Right cardiac atrium (tissue), 5 donors: ENCODE measurements around the gene ACBD4. TPM values are rescaled to one million over a fixed set of nuclear protein-coding genes. Genes with fewer than 3 reads are reported as not detected.

Experiments
- ATAC-seq, 2 donors: fragments of 200-7000 bp; cut with Tn5 transposase; one replicate each; pipeline versions ENCODE4 v1.8.0 to v1.9.1; 2020; ENCODE audit warnings: moderate library complexity in 2 of 2, mild to moderate bottlenecking in 1 of 2
- DNase-seq, 3 donors: peaks; one replicate each; pipeline ENCODE4 v3.0.0-alpha.2; 2020
- H3K27ac ChIP-seq: one replicate; pipeline ENCODE4 v1.5.1; 2013; ENCODE audit warnings: mild to moderate bottlenecking, low read length, control low read depth, moderate library complexity
- H3K27me3 ChIP-seq: one replicate; pipeline ENCODE4 v1.6.1; 2013; ENCODE audit not compliant: control insufficient read depth, insufficient read depth
- H3K4me1 ChIP-seq: one replicate; pipeline ENCODE4 v1.6.1; 2013; ENCODE audit warnings: low read length; ENCODE audit not compliant: control insufficient read depth, insufficient read depth
- H3K4me3 ChIP-seq: one replicate; pipeline ENCODE4 v1.5.1; 2013; ENCODE audit warnings: low read length, control low read depth
- H3K9me3 ChIP-seq: one replicate; pipeline ENCODE4 v1.6.1; 2013; ENCODE audit warnings: low read length; ENCODE audit not compliant: control insufficient read depth
- WGBS: extraction: QIAGEN DNeasy Blood & Tissue Kit; methylation state at CpG from one replicate; pipeline ENCODE4 v1.1.7; 2013; 5-methylcytosine and 5-hydroxymethylcytosine counted together
- intact Hi-C, 4 donors: fragments of 100-400 bp; cut with DNase I; formaldehyde crosslinking; loops; one replicate each; pipeline versions ENCODE4 v1.11.0 to v1.14.0; 2022 to 2023
- long read RNA-seq, 4 donors: library from polyadenylated mRNA; unstranded; transcript quantifications; one replicate each; pipeline ENCODE4 v2.0.0, GENCODE V29; 2020 to 2021
- polyA plus RNA-seq: library from polyadenylated mRNA; stranded (reverse); fragments of 200-250 nt; gene quantifications from one replicate; pipeline ENCODE4 v1.2.3, GENCODE V29; 2013
- total RNA-seq, 4 donors: library from RNA; stranded (reverse); fragmentation: NEBNext Ultra II Directional; extraction: Animal tissue kit (Norgen Biotek cat#: 25700); gene quantifications; one replicate each; pipeline ENCODE4 v1.2.1, GENCODE V29; 2021
- donor health status: healthy with polysubstance abuse.
- donor health status: DM: no; HTN: yes; CAD: no.
- donor health status: DM: no; HTN: no; CAD: no.
- donor health status: DM: no; HTN: yes; CAD: no; lungs with severe emphysema.
- donor health status: DM: yes; HTN: yes; CAD: no.

The ACBD4 gene, protein sequence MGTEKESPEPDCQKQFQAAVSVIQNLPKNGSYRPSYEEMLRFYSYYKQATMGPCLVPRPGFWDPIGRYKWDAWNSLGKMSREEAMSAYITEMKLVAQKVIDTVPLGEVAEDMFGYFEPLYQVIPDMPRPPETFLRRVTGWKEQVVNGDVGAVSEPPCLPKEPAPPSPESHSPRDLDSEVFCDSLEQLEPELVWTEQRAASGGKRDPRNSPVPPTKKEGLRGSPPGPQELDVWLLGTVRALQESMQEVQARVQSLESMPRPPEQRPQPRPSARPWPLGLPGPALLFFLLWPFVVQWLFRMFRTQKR
- total RNA-seq (10 to 100 TPM; 11.9 to 14.8 (median 12.6) TPM), polyA plus RNA-seq (12.0 TPM)
- long read RNA-seq, donor 1, partial matches to known transcripts: 5 of 27 reads
- long read RNA-seq, donor 1, other reads (novel, unspliced or antisense): 17 of 27 reads
- long read RNA-seq, donor 2, partial matches to known transcripts: 0 of 8 reads
- long read RNA-seq, donor 2, other reads (novel, unspliced or antisense): 8 of 8 reads
- long read RNA-seq, donor 3, partial matches to known transcripts: 9 of 41 reads
- long read RNA-seq, donor 3, other reads (novel, unspliced or antisense): 23 of 41 reads
- long read RNA-seq, donor 4, partial matches to known transcripts: 4 of 11 reads
- long read RNA-seq, donor 4, other reads (novel, unspliced or antisense): 4 of 11 reads

GRCh38 chr17:45135192-45135977 is at the start of gene ACBD4:
Gene ACBD4 (plus strand): TSS chr17:45135687. CDS start chr17:45136145, 458 bp downstream.
- DNase-seq (peak; percentile 95 to 98 (median 97)), ATAC-seq (peak; percentile 83 to 84)
- Histone ChIP-seq H3K4me1 (no peaks in the 10 kb centered on the region), H3K9me3 (no peaks in the 10 kb centered on the region), H3K27ac (peak within 1 kb of the TSS; percentile 54), H3K4me3 (peak within 1 kb of the TSS; percentile 49), H3K27me3 (no peaks in the 10 kb centered on the region)
- intact Hi-C loops: loop anchor here in 1 of 4 donors (1.0 to 2.0 kb wide), 2 partner anchors 13 to 62 kb away; partner anchors contain the start of gene HEXIM1
- 7% methylated on average over 40 of the region's 40 CpGs for WGBS

DNA sequence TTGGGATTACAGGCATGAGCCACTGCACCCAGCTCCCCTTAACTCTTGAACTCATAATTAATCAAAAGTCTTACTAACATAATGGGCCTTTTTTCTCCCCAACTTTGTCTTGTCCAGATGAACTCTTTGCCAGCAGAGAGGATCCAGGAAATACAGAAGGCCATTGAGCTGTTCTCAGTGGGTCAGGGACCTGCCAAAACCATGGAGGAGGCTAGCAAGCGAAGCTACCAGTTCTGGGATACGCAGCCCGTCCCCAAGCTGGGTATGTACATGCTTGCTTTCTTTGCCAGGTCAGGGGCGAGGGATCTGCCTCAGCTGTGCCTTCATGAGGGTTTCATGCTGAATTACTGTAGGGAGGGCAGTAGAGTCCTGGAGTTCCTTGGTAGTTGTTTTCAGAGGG is 49.1 kb upstream of the ACBD4 start:
- H3K9me3 ChIP-seq: no peaks in the 10 kb centered on the region
- H3K27ac ChIP-seq: no peak overlapping the region
- intact Hi-C loops: no loop called here

GRCh38 chr17:45086865-45087503 is 48.5 kb upstream of the ACBD4 start:
- H3K27ac ChIP-seq: no peak overlapping the region
- intact Hi-C loops: no loop called here

More for the DNA sequence above, 49.1 kb upstream of the ACBD4 start:
- ATAC-seq (no peak), DNase-seq (no peak)
- Histone ChIP-seq H3K27me3 (no peaks in the 10 kb centered on the region), H3K4me3 (no peak overlapping the region), H3K4me1 (peaks cover 2% of the 10 kb centered on the region)
- whole genome bisulfite sequencing: 90% methylated on average over 4 of the region's 4 CpGs

GRCh38 chr17:45087504-45087975 is 47.9 kb upstream of the ACBD4 start:
- DNase-seq (no peak), ATAC-seq (peak; percentile 15 to 28)
- H3K27ac ChIP-seq: peak overlapping the region; percentile 63
- intact Hi-C loops: no loop called here
- no peaks in the 10 kb centered on the region for H3K27me3 ChIP-seq
- peaks cover 5% of the 10 kb centered on the region for H3K4me1 ChIP-seq
- H3K4me3 ChIP-seq: no peak overlapping the region
- 65% methylated on average over 3 of the region's 3 CpGs for WGBS
- no peaks in the 10 kb centered on the region for H3K9me3 ChIP-seq

More at GRCh38 chr17:45086865-45087503, 48.5 kb upstream of the ACBD4 start:
- H3K4me3 ChIP-seq: no peak overlapping the region
- ATAC-seq: no peak
- H3K27me3 ChIP-seq: no peaks in the 10 kb centered on the region
- WGBS: 93% methylated on average over 6 of the region's 6 CpGs
- H3K9me3 ChIP-seq: no peaks in the 10 kb centered on the region
- H3K4me1 ChIP-seq: peaks cover 2% of the 10 kb centered on the region
- DNase-seq: no peak

DNA sequence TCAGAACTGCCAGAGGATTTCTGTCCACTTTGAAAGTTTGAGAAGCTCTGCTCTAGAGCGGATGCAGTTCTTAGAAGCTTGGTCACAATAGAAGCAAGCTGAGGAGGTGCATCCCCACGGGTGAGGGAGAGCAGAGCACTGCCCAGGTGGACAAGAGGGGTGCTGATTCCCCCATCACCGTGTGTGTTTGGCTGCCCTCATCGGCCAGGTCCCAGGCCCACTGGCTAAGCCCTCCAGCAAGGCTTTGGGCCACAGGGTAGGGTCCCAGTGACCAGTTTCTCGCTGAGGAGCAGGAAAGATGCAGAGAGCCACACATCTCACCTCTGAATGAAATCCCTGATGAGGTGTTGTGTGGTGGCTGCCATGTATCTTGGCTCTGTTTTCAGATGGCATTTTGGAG is 47.5 kb upstream of the ACBD4 start:
- ATAC-seq (no peak), DNase-seq (no peak)
- H3K27me3 ChIP-seq: no peaks in the 10 kb centered on the region
- intact Hi-C loops: no loop called here
- WGBS: 93% methylated on average over 5 of the region's 5 CpGs
- no peaks in the 10 kb centered on the region for H3K9me3 ChIP-seq
- H3K27ac ChIP-seq: peak overlapping the region; percentile 63
- no peak overlapping the region for H3K4me3 ChIP-seq
- peaks cover 5% of the 10 kb centered on the region for H3K4me1 ChIP-seq

GRCh38 chr17:45088741-45089140 is 46.7 kb upstream of the ACBD4 start:
- no peak for ATAC-seq
- intact Hi-C loops: no loop called here
- no peak overlapping the region for H3K4me3 ChIP-seq
- H3K27me3 ChIP-seq: no peaks in the 10 kb centered on the region
- no peak for DNase-seq
- no peaks in the 10 kb centered on the region for H3K9me3 ChIP-seq
- peaks cover 8% of the 10 kb centered on the region for H3K4me1 ChIP-seq
- no peak overlapping the region for H3K27ac ChIP-seq
- WGBS: 85% methylated on average over 3 of the region's 3 CpGs

- WGBS: 95% methylated on average over 3 of the region's 3 CpGs
- no peak overlapping the region for H3K4me3 ChIP-seq
- H3K4me1 ChIP-seq: peaks cover 10% of the 10 kb centered on the region
- DNase-seq (no peak), ATAC-seq (no peak)
- intact Hi-C loops: loop anchor here in 3 of 4 donors (10.0 kb wide), 3 partner anchors 46 to 176 kb away; partner anchors contain the start of gene GFAP (in 2 of the 3)
- H3K27me3 ChIP-seq: no peaks in the 10 kb centered on the region
- H3K27ac ChIP-seq: no peak overlapping the region
- H3K9me3 ChIP-seq: no peaks in the 10 kb centered on the region
Observed at GRCh38 chr17:45090711-45091110, 44.8 kb upstream of the ACBD4 start.

DNA sequence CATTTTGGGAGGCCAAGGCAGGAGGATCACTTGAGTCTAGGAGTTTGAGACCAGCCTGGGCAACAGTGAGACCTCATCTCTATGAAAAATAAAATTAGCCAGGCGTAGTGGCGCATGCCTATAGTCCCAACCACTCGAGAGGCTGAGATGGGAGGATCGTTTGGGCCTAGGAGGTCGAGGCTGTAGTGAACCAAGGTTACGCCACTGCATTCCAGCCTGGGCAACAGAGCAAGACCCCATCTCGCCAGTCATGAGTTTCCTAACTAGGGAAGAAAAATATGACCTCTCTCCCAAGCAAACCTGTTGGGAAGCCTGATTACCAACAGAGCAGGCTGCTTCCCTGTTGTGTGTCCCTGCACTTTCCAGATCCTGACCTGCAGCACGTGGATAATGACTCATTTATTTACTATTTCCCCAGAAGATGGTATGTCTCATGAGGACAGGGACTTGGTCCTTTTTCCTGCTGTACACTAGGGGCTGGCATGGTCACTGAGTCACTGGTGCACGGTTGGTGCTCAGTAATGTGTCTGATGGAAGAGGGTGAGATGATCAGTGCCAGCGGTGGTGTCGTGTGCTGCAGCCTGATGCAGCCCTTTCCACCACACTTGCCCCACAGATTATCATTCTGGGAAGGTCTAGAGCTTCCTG is 43.6 kb upstream of the ACBD4 start:
- Histone ChIP-seq H3K4me1 (peaks cover 10% of the 10 kb centered on the region), H3K27me3 (no peaks in the 10 kb centered on the region), H3K4me3 (no peak overlapping the region), H3K9me3 (no peaks in the 10 kb centered on the region), H3K27ac (peak overlapping the region; percentile 94)
- 87% methylated on average over 11 of the region's 11 CpGs for WGBS
- no peak for ATAC-seq
- intact Hi-C loops: loop anchor here in 3 of 4 donors (10.0 kb wide), 3 partner anchors 47 to 177 kb away; partner anchors contain the start of gene GFAP (in 2 of the 3)
- DNase-seq: no peak

DNA sequence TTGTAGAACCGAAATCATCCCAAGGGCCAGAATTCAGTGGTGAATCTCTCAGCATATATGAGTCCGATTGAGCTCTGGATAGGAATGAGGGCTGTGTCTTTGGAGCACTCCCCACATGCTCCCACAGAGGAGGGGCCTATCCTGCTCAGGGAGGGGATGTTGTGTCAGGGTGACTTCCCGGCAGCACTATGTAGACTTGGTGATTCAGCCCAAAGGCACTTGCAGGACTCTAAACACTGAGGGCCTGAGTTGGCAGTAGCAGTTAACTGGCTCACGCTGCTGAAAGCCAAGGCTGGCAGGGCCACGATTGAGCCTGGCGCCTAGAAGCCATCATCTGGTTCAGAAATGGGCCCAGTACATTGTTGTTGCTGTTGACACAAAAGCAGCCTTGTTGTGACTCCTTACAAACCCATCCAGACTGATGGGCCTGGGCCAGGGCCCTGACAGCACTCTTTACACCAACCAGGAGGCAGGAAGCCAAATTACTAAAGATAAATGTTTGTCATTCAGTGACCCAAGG is 42.5 kb upstream of the ACBD4 start:
- Histone ChIP-seq H3K4me3 (no peak overlapping the region), H3K4me1 (peaks cover 7% of the 10 kb centered on the region), H3K27me3 (no peaks in the 10 kb centered on the region), H3K9me3 (no peaks in the 10 kb centered on the region), H3K27ac (peak overlapping the region; percentile 94)
- 34% methylated on average over 6 of the region's 6 CpGs for whole genome bisulfite sequencing
- DNase-seq (peak; percentile 90 to 94 (median 90)), ATAC-seq (peak; percentile 97)
- intact Hi-C loops: loop anchor here in 3 of 4 donors (10.0 kb wide), 3 partner anchors 48 to 178 kb away; partner anchors contain the start of gene GFAP (in 2 of the 3)
